ENCODE measurements around the gene PCYT1B.

Gene PCYT1B

GRCh38 chrX:24525455-24525854 lies 121.7 kb downstream of the PCYT1B start:
- peaks cover 12 to 18% of the 10 kb centered on the region in 2 donors for H3K36me3 ChIP-seq (ENCODE audit: control insufficient read depth in 1 of 2, insufficient read depth in 2 of 2, low read length in 2 of 2)
- no peak overlapping the region for H3K4me3 ChIP-seq (ENCODE audit: low read depth in 1 of 2, low read length in 2 of 2)
- H3K9me3 ChIP-seq (ENCODE audit: control insufficient read depth in 1 of 2, low read length in 2 of 2), result no peaks in the 10 kb centered on the region
- no peaks in the 10 kb centered on the region for H3K27me3 ChIP-seq (ENCODE audit: low read depth, low read length)
- no peaks in the 10 kb centered on the region for H3K4me1 ChIP-seq (ENCODE audit: control insufficient read depth in 1 of 2, insufficient read depth in 2 of 2, low read length in 2 of 2)
- H3K27ac ChIP-seq (ENCODE audit: low read length), result no peak overlapping the region

- Histone ChIP-seq H3K27ac (ENCODE audit: low read length) (no peak overlapping the region), H3K4me3 (ENCODE audit: low read depth in 1 of 2, low read length in 2 of 2) (no peak overlapping the region), H3K27me3 (ENCODE audit: low read depth, low read length) (no peaks in the 10 kb centered on the region), H3K9me3 (ENCODE audit: control insufficient read depth in 1 of 2, low read length in 2 of 2) (no peaks in the 10 kb centered on the region), H3K4me1 (ENCODE audit: control insufficient read depth in 1 of 2, insufficient read depth in 2 of 2, low read length in 2 of 2) (no peaks in the 10 kb centered on the region), H3K36me3 (ENCODE audit: control insufficient read depth in 1 of 2, insufficient read depth in 2 of 2, low read length in 2 of 2) (peaks cover 8 to 10% of the 10 kb centered on the region in 2 donors)
Measured at GRCh38 chrX:24520472-24520871, 126.7 kb downstream of the PCYT1B start.

- Histone ChIP-seq H3K27me3 (ENCODE audit: low read depth, low read length) (no peaks in the 10 kb centered on the region), H3K4me1 (ENCODE audit: control insufficient read depth in 1 of 2, insufficient read depth in 2 of 2, low read length in 2 of 2) (no peaks in the 10 kb centered on the region), H3K27ac (ENCODE audit: low read length) (no peak overlapping the region), H3K9me3 (ENCODE audit: control insufficient read depth in 1 of 2, low read length in 2 of 2) (no peaks in the 10 kb centered on the region), H3K4me3 (ENCODE audit: low read depth in 1 of 2, low read length in 2 of 2) (no peak overlapping the region), H3K36me3 (ENCODE audit: control insufficient read depth in 1 of 2, insufficient read depth in 2 of 2, low read length in 2 of 2) (peaks cover 0 to 2% of the 10 kb centered on the region in 2 donors)
Measured at GRCh38 chrX:24515447-24515846, 131.7 kb downstream of the PCYT1B start.

- Histone ChIP-seq H3K27me3 (ENCODE audit: low read depth, low read length) (no peaks in the 10 kb centered on the region), H3K4me3 (ENCODE audit: low read depth in 1 of 2, low read length in 2 of 2) (no peak overlapping the region), H3K4me1 (ENCODE audit: control insufficient read depth in 1 of 2, insufficient read depth in 2 of 2, low read length in 2 of 2) (no peaks in the 10 kb centered on the region), H3K27ac (ENCODE audit: low read length) (no peak overlapping the region), H3K36me3 (ENCODE audit: control insufficient read depth in 1 of 2, insufficient read depth in 2 of 2, low read length in 2 of 2) (peaks cover 0 to 5% of the 10 kb centered on the region in 2 donors), H3K9me3 (ENCODE audit: control insufficient read depth in 1 of 2, low read length in 2 of 2) (no peaks in the 10 kb centered on the region)
Measured at GRCh38 chrX:24513416-24513815, 133.7 kb downstream of the PCYT1B start.

- Histone ChIP-seq H3K4me3 (ENCODE audit: low read depth in 1 of 2, low read length in 2 of 2) (no peak overlapping the region), H3K36me3 (ENCODE audit: control insufficient read depth in 1 of 2, insufficient read depth in 2 of 2, low read length in 2 of 2) (peaks cover 0 to 5% of the 10 kb centered on the region in 2 donors), H3K4me1 (ENCODE audit: control insufficient read depth in 1 of 2, insufficient read depth in 2 of 2, low read length in 2 of 2) (no peaks in the 10 kb centered on the region), H3K27ac (ENCODE audit: low read length) (no peak overlapping the region), H3K9me3 (ENCODE audit: control insufficient read depth in 1 of 2, low read length in 2 of 2) (no peaks in the 10 kb centered on the region), H3K27me3 (ENCODE audit: low read depth, low read length) (no peaks in the 10 kb centered on the region)
Measured at GRCh38 chrX:24508375-24508774, 138.8 kb downstream of the PCYT1B start.

Measured in muscle layer of duodenum (tissue), 2 donors.